Tibial artery (tissue), 4 donors: ENCODE results near the gene POLE.

Experiments
- DNase-seq, 2 donors: peaks; one replicate each; pipeline ENCODE4 v3.0.0-alpha.2; 2019
- H3K27ac ChIP-seq, 2 donors: fragments of 200-600 bp; sonication (generic) in 1 of 2; 1 replicate in 1 of 2; 2 replicates in 1 of 2; pipeline ENCODE4 v1.5.1; 2018 to 2019; ENCODE audit warnings: mild to moderate bottlenecking in 1 of 2
- H3K27me3 ChIP-seq, 2 donors: fragments of 200-600 bp; sonication (generic) in 1 of 2; one replicate each; pipeline versions ENCODE4 v1.5.1 to v1.6.0; 2016 to 2019
- H3K36me3 ChIP-seq, 3 donors: fragments of 200-600 bp; sonication (generic) in 2 of 3; one replicate each; pipeline ENCODE4 v1.5.1; 2016 to 2019; ENCODE audit warnings: mild to moderate bottlenecking in 2 of 3
- H3K4me1 ChIP-seq, 4 donors: fragments of 200-600 bp; sonication (generic) in 2 of 4; 1 replicate in 3 of 4; 2 replicates in 1 of 4; pipeline ENCODE4 v1.5.1; 2016 to 2019
- H3K4me3 ChIP-seq, 2 donors: fragments of 200-600 bp; sonication (generic) in 1 of 2; 1 replicate in 1 of 2; 2 replicates in 1 of 2; pipeline ENCODE4 v1.5.1; 2018 to 2019; ENCODE audit warnings: mild to moderate bottlenecking in 2 of 2
- H3K9me3 ChIP-seq, 3 donors: fragments of 200-600 bp; sonication (generic) in 1 of 3; one replicate each; pipeline ENCODE4 v1.5.1; 2016 to 2019
- CTCF ChIP-seq, 2 experiments: fragments of 200-600 bp in 1 of 2; fragments of 450-650 bp in 1 of 2; IDR thresholded peaks; one replicate each; pipeline ENCODE4 v1.5.1; 2017 to 2019; ENCODE audit warnings: antibody characterized with exemption in 2 of 2, mild to moderate bottlenecking in 1 of 2, moderate library complexity in 1 of 2
- intact Hi-C: fragments of 100-400 bp; cut with DNase I; formaldehyde crosslinking; loops from one replicate; pipeline ENCODE4 v1.15.0; 2023; ENCODE audit warnings: low total_unique reads

The POLE gene

GRCh38 chr12:132577191-132577920 is 109.8 kb downstream of the POLE start:
- no peaks in the 10 kb centered on the region for H3K27me3 ChIP-seq
- H3K4me3 ChIP-seq = no peak overlapping the region
- H3K36me3 ChIP-seq = peaks cover 5 to 100% (median 75%) of the 10 kb centered on the region in 3 donors
- no peaks in the 10 kb centered on the region for H3K9me3 ChIP-seq
- H3K4me1 ChIP-seq = no peaks in the 10 kb centered on the region
- TF ChIP-seq CTCF (IDR thresholded peaks at IDR 0.05) = no peak
- intact Hi-C loops = no loop called here
- no peak for DNase-seq
- no peak overlapping the region for H3K27ac ChIP-seq

- Histone ChIP-seq H3K27me3 (no peaks in the 10 kb centered on the region), H3K4me1 (no peaks in the 10 kb centered on the region), H3K36me3 (peaks cover 5 to 100% (median 75%) of the 10 kb centered on the region in 3 donors), H3K27ac (no peak overlapping the region), H3K9me3 (no peaks in the 10 kb centered on the region), H3K4me3 (no peak overlapping the region)
- intact Hi-C loops = no loop called here
- DNase-seq = no peak
- no peak for TF ChIP-seq CTCF (IDR thresholded peaks at IDR 0.05)
Measured at GRCh38 chr12:132576701-132577100, 110.4 kb downstream of the POLE start.

- Histone ChIP-seq H3K27ac (no peak overlapping the region), H3K9me3 (no peaks in the 10 kb centered on the region), H3K4me1 (no peaks in the 10 kb centered on the region), H3K36me3 (peaks cover 5 to 100% (median 78%) of the 10 kb centered on the region in 3 donors), H3K27me3 (no peaks in the 10 kb centered on the region), H3K4me3 (no peak overlapping the region)
- intact Hi-C loops = no loop called here
- TF ChIP-seq CTCF (IDR thresholded peaks at IDR 0.05) = no peak
- no peak for DNase-seq
Measured at GRCh38 chr12:132575661-132576060, 111.5 kb downstream of the POLE start.

- Histone ChIP-seq H3K27me3 (no peaks in the 10 kb centered on the region), H3K36me3 (peaks cover 5 to 100% (median 83%) of the 10 kb centered on the region in 3 donors), H3K4me1 (no peaks in the 10 kb centered on the region), H3K9me3 (no peaks in the 10 kb centered on the region), H3K27ac (no peak overlapping the region), H3K4me3 (no peak overlapping the region)
- no peak for TF ChIP-seq CTCF (IDR thresholded peaks at IDR 0.05)
- DNase-seq = no peak
- intact Hi-C loops = no loop called here
Measured at GRCh38 chr12:132574271-132574996, 112.7 kb downstream of the POLE start.
